B cell (primary cell): Measurements from ENCODE around the gene CHCHD6. TPM values are rescaled to one million over a fixed set of nuclear protein-coding genes. Genes with fewer than 3 reads are reported as not detected.

ENCODE experiments used
- ATAC-seq: fragments of 200-7000 bp; cut with Tn5 transposase; one replicate; pipeline ENCODE4 v1.10.0; 2021; ENCODE audit warnings: low read depth, mild to moderate bottlenecking, moderate number of reproducible peaks, moderate library complexity
- CTCF ChIA-PET: fragments of 350-600 bp; sonication (Branson Sonifier 250); formaldehyde crosslinking; loops from one replicate; lab custom pipeline; 2021; ENCODE audit warnings: antibody characterized with exemption, inconsistent platforms; lab: Charles Lee
- POLR2A ChIA-PET: fragments of 350-600 bp; sonication (Branson Sonifier 250); formaldehyde crosslinking; loops from one replicate; lab custom pipeline; 2021; ENCODE audit warnings: antibody characterized with exemption; lab: Charles Lee
- DNase-seq: peaks from one replicate; pipeline ENCODE4 v3.0.0; 2013
- H2AFZ ChIP-seq: 2 replicates; pipeline ENCODE4 v1.6.1; 2012; ENCODE audit warnings: mild to moderate bottlenecking, low read depth, low read length; ENCODE audit not compliant: insufficient read depth, poor library complexity, severe bottlenecking
- H3K27ac ChIP-seq, 2 donors: 1 replicate in 1 of 2; 2 replicates in 1 of 2; pipeline ENCODE4 v1.5.1; 2012 to 2013; ENCODE audit warnings: low read length in 2 of 2, mild to moderate bottlenecking in 2 of 2, moderate library complexity in 1 of 2
- H3K27me3 ChIP-seq, 4 experiments: fragments of 200-600 bp in 1 of 4; sonication (generic) in 1 of 4; replicated peaks in 1 of 4; 1 replicate in 2 of 4; 2 replicates in 2 of 4; pipeline versions ENCODE4 v1.6.1 to v1.7.0; 2013 to 2016; ENCODE audit warnings: low read length in 3 of 4, mild to moderate bottlenecking in 2 of 4, mixed read lengths in 1 of 4, moderate library complexity in 1 of 4; ENCODE audit not compliant: insufficient read depth in 4 of 4, control insufficient read depth in 3 of 4; ENCODE audit errors: control extremely low read depth in 1 of 4
- H3K36me3 ChIP-seq, 2 experiments: replicated peaks in 1 of 2; 1 replicate in 1 of 2; 2 replicates in 1 of 2; pipeline versions ENCODE4 v1.6.1 to v1.7.1; 2013; ENCODE audit warnings: low read length in 1 of 2; ENCODE audit not compliant: insufficient read depth in 2 of 2, control insufficient read depth in 1 of 2; ENCODE audit errors: control extremely low read depth in 1 of 2, extremely low read depth in 1 of 2
- H3K4me1 ChIP-seq, 2 donors: fragments of 200-600 bp in 1 of 2; sonication (generic) in 1 of 2; 1 replicate in 1 of 2; 2 replicates in 1 of 2; pipeline versions ENCODE4 v1.5.1 to v1.6.1; 2013 to 2017; ENCODE audit warnings: low read length in 2 of 2; ENCODE audit not compliant: control insufficient read depth in 2 of 2, insufficient read depth in 2 of 2
- H3K4me2 ChIP-seq: replicated peaks from 2 replicates; pipeline ENCODE3; 2012; ENCODE audit warnings: mild to moderate bottlenecking, low read depth, low read length; ENCODE audit not compliant: poor library complexity, severe bottlenecking
- H3K4me3 ChIP-seq, 5 experiments: fragments of 200-600 bp in 1 of 5; sonication (generic) in 1 of 5; 1 replicate in 3 of 5; 2 replicates in 2 of 5; pipeline versions ENCODE4 v1.5.1 to v1.7.0; 2011 to 2016; ENCODE audit warnings: low read length in 4 of 5, mild to moderate bottlenecking in 4 of 5, low read depth in 2 of 5, control low read depth in 1 of 5, moderate library complexity in 1 of 5; ENCODE audit not compliant: insufficient read depth in 1 of 5; ENCODE audit errors: control extremely low read depth in 1 of 5, extremely low read depth in 1 of 5
- H3K79me2 ChIP-seq: fragments of 200-600 bp; sonication (generic); one replicate; pipeline ENCODE4 v1.6.0; 2016; ENCODE audit warnings: low read length; ENCODE audit not compliant: control insufficient read depth, insufficient read depth
- H3K9ac ChIP-seq: fragments of 200-600 bp; sonication (generic); 2 replicates; pipeline ENCODE4 v1.6.1; 2017; ENCODE audit warnings: mild to moderate bottlenecking, low read length, moderate library complexity
- H3K9me3 ChIP-seq, 3 donors: one replicate each; pipeline versions ENCODE4 v1.6.1 to v1.7.1; 2013; ENCODE audit warnings: low read length in 2 of 3; ENCODE audit not compliant: control insufficient read depth in 2 of 3, insufficient read depth in 1 of 3; ENCODE audit errors: control extremely low read depth in 1 of 3
- H4K20me1 ChIP-seq: 2 replicates; pipeline ENCODE4 v1.6.0; 2012; ENCODE audit warnings: mild to moderate bottlenecking, low read length; ENCODE audit not compliant: insufficient read depth, control insufficient read depth, poor library complexity, severe bottlenecking
- H3K27ac Mint-ChIP-seq: one replicate; pipeline ENCODE4 v1.8.0; 2021; ENCODE audit warnings: mixed read lengths
- H3K27me3 Mint-ChIP-seq: one replicate; pipeline ENCODE4 v1.8.0; 2021; ENCODE audit warnings: mixed read lengths
- H3K4me1 Mint-ChIP-seq: one replicate; pipeline ENCODE4 v1.8.0; 2021; ENCODE audit warnings: mixed read lengths
- H3K4me3 Mint-ChIP-seq: one replicate; pipeline ENCODE4 v1.8.0; 2021; ENCODE audit warnings: mixed read lengths
- H3K9me3 Mint-ChIP-seq: one replicate; pipeline ENCODE4 v1.8.0; 2022; ENCODE audit warnings: mixed read lengths; ENCODE audit not compliant: insufficient read depth
- CTCF ChIP-seq: fragments of 200-600 bp; IDR thresholded peaks from one replicate; pipeline ENCODE4 v1.8.0; 2022; ENCODE audit warnings: antibody characterized with exemption, mild to moderate bottlenecking
- EZH2 ChIP-seq: IDR thresholded peaks from 2 replicates; pipeline ENCODE4 v1.6.1; 2012; ENCODE audit warnings: borderline replicate concordance, low read depth, mild to moderate bottlenecking, moderate library complexity, low read length; ENCODE audit not compliant: insufficient read depth, poor library complexity, severe bottlenecking
- WGBS: methylation state at CpG from one replicate; pipeline ENCODE4 v1.1.5; 2013; ENCODE audit warnings: missing lambda C conversion rate; ENCODE audit not compliant: insufficient coverage; 5-methylcytosine and 5-hydroxymethylcytosine counted together
- intact Hi-C: fragments of 100-400 bp; cut with micrococcal nuclease; formaldehyde crosslinking; loops from one replicate; pipeline ENCODE4 v1.10.0; 2022
- polyA plus RNA-seq: library from polyadenylated mRNA; depleted of rRNA; stranded (reverse); fragments of >200 nt; gene quantifications from 2 replicates; pipeline ENCODE4 v1.2.3, GENCODE V29; 2012
- total RNA-seq, 2 donors: library from RNA; stranded (reverse); fragments of 120-200 nt in 1 of 2; gene quantifications; 1 replicate in 1 of 2; 2 replicates in 1 of 2; pipeline versions ENCODE4 v1.2.3 to v1.2.4, GENCODE V29; 2013 to 2022

CHCHD6 gene
- total and polyA plus RNA-seq, 2 donors (not counting 1 experiment from before 2014, with no cell fraction given): 8.0 to 13.5 TPM

DNA sequence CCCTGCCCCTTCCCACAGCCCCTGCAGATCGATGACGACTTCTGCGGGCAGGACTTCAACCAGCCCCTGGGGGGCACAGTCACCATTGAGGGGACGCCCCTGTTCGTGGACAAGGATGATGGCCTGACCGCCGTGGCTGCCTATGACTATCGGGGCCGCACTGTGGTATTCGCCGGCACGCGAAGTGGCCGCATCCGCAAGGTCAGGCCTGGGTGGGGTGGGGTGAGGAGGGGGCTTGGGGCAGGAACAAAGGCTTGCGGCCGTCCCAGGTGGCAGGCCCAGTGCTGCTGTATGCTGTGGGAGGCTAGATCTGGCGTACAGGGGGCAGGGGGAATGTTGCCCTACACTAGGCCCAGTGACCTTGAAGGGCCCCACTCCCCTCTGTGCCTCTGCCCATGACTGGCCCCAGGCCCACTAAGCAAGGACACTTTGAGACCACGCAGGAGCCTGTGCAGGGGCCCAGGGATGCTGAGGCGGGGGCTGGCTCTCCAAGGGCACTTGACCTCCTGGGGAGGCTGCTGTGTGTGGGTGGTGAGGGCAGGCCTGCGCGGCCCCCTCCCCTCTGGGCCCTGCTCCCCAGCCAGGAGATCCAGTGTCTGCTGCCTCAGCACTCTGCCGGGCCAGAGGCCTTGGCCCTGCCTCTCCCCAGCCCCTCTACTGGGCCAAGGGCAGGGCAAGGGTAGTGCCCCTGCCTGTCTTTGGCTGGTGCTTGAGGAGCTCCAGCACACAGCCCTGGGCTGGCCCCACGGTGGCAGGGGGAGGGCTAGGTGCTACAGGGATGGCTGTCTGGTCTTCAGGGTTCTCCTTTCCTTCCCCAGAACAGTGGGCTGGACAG is 287.5 kb downstream of the CHCHD6 start:
- no peak overlapping the region for H3K9ac ChIP-seq
- H3K9me3 ChIP-seq: peaks cover 0 to 3% (median 0%) of the 10 kb centered on the region in 3 donors
- 98% methylated on average over 21 of the region's 24 CpGs for WGBS
- ATAC-seq: no peak
- DNase-seq: no peak
- no peak overlapping the region for H3K4me2 ChIP-seq
- Mint-ChIP-seq H3K27ac (no peak overlapping the region), H3K9me3 (no peaks in the 10 kb centered on the region), H3K4me1 (peaks cover 11% of the 10 kb centered on the region), H3K4me3 (no peak overlapping the region), H3K27me3 (no peaks in the 10 kb centered on the region)
- no peaks in the 10 kb centered on the region for H3K36me3 ChIP-seq
- H2AFZ ChIP-seq: no peak overlapping the region
- H3K4me3 ChIP-seq: no peak overlapping the region
- H3K4me1 ChIP-seq: peaks cover 0 to 11% of the 10 kb centered on the region in 2 donors
- H3K27ac ChIP-seq: no peak overlapping the region
- ChIA-PET POLR2A (no interaction called here), CTCF (no interaction called here)
- H4K20me1 ChIP-seq: no peaks in the 10 kb centered on the region
- no peak for TF ChIP-seq EZH2
- no peak for TF ChIP-seq CTCF
- H3K27me3 ChIP-seq: peaks cover 0 to 2% (median 0%) of the 10 kb centered on the region in 4 experiments
- intact Hi-C loops: no loop called here
- no peaks in the 10 kb centered on the region for H3K79me2 ChIP-seq

- WGBS: 99% methylated on average over 7 of the region's 7 CpGs
- intact Hi-C loops: no loop called here
- no peak for TF ChIP-seq CTCF
- no peak for TF ChIP-seq EZH2
Measured at GRCh38 chr3:126992216-126992615, 288.2 kb downstream of the CHCHD6 start.

More at GRCh38 chr3:126992216-126992615, 288.2 kb downstream of the CHCHD6 start:
- Histone ChIP-seq H3K9me3 (peaks cover 0 to 3% (median 0%) of the 10 kb centered on the region in 3 donors), H3K4me3 (no peak overlapping the region), H3K4me1 (peaks cover 0 to 11% of the 10 kb centered on the region in 2 donors), H3K79me2 (no peaks in the 10 kb centered on the region), H4K20me1 (no peaks in the 10 kb centered on the region), H3K4me2 (no peak overlapping the region), H2AFZ (no peak overlapping the region), H3K9ac (no peak overlapping the region), H3K36me3 (no peaks in the 10 kb centered on the region), H3K27me3 (peaks cover 0 to 2% (median 0%) of the 10 kb centered on the region in 4 experiments), H3K27ac (no peak overlapping the region)
- ChIA-PET POLR2A (no interaction called here), CTCF (no interaction called here)
- Mint-ChIP-seq H3K9me3 (no peaks in the 10 kb centered on the region), H3K27ac (no peak overlapping the region), H3K4me3 (no peak overlapping the region), H3K4me1 (peaks cover 11% of the 10 kb centered on the region), H3K27me3 (no peaks in the 10 kb centered on the region)
- no peak for ATAC-seq
- no peak for DNase-seq
